Colon (tissue), 2 donors: ENCODE measurements around the gene SH3YL1.

ENCODE experiments used
- FAIRE-seq: peaks from 2 replicates; lab custom pipeline; 2012; peaks lifted over from hg19 to GRCh38; lab: Jason Lieb, UNC
- donor health status: control.
- donor health status: control.

The SH3YL1 gene

DNA sequence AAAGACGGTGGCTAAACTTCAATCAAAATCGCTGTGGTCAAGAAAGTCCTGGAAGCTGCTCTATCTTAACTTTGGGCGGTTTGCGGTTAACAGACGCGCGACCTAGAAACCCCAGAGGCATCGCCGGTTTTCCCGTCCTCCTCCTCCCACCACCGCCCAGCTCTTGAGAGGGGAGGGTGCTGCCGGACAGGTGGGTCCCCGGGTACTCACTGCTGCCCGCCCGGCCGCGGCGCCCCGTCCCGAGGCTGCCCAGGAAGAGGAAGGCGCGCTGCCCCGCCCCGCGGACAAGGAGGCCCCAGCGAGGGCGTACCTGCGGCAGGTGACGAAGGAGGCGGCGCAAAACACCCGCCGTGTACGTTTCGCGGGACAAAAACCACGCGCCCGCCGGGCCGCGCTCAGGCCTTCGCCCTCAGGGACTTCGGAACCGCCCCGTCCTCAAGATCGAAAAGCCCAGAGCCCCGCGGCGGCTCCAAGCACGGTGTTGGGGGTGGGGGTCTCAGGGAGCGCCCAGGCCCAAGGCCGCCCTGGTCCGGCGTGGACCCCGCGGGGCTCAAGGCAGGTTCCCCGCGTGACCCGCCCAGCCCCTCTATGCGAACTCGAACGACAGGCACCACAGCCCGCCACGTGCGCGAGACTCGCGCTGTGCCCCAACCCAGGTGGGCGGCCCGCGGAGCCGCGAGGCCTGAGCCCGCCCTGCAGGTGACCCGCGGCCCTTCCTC lies at the start of gene SH3YL1:
SH3YL1 (minus strand) TSS at position 259 of the 719 bp plus-strand sequence; CDS start at position 211, 48 bp downstream.
- FAIRE-seq: no peak

DNA sequence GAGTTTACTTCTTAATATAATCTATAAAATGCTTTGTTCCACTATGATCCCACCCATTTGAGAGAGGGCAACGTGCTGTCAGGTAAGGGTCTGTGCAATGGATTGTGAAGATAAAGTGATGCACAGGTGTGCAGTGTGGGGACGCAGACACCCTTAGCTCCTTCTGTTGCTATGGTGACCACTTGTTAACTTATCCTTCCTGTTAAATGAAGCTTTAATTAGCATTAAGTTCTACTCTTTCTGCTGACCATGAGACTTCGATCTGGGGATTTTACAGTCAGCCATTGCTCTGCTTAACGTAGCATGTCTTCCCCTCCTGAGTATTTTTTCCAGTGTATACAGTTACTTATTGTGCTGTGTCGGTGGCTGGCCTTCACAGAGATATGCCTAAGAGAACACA lies 47.2 kb upstream of the SH3YL1 start:
- no peak for FAIRE-seq

- no peak for FAIRE-seq
Measured at GRCh38 chr2:309954-310510, 46.2 kb upstream of the SH3YL1 start.

DNA sequence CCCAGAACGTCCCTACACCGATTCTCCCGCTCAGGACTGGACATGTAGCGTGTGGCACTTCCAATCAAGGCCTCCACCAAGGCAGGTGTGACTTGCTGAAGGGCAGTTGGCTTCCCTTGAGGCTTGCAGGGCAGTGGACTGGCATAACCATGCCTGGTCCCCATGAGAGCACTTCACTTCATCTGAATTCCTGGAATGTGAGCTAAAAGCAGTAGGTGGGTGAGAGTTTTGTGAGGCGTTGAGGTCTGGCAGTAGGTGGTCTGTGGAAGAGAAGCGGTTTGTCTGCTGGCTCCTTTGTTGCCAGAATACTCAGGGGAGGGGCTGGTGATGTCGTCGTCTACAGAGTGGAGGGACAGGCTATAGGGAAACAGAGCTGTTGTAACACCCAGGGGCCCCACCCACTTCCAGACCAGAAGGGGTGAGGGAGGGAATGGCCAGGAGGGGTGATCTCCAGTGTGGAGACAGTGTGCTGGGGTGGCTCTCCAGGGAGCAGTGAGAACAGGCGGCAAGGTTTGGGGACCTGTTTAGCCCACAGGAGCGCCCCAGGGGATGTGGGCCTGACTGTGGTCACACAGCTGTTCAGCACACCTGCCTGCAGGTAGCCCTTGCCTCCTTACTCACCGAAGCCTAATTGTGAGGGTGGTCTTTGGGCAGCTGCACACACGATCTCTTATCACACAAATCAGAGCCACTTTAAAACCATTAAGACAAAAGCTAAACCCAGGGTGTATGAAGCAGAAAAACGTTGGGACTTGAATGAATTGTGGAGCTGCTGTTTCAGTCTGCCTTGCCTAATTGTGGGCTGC lies 45.5 kb upstream of the SH3YL1 start:
- FAIRE-seq: no peak

GRCh38 chr2:305366-305765 lies 41.5 kb upstream of the SH3YL1 start:
- no peak for FAIRE-seq

- no peak for FAIRE-seq
Measured at GRCh38 chr2:296354-296753, 32.5 kb upstream of the SH3YL1 start.

- FAIRE-seq: no peak
Measured at GRCh38 chr2:295090-295489, 31.3 kb upstream of the SH3YL1 start.

DNA sequence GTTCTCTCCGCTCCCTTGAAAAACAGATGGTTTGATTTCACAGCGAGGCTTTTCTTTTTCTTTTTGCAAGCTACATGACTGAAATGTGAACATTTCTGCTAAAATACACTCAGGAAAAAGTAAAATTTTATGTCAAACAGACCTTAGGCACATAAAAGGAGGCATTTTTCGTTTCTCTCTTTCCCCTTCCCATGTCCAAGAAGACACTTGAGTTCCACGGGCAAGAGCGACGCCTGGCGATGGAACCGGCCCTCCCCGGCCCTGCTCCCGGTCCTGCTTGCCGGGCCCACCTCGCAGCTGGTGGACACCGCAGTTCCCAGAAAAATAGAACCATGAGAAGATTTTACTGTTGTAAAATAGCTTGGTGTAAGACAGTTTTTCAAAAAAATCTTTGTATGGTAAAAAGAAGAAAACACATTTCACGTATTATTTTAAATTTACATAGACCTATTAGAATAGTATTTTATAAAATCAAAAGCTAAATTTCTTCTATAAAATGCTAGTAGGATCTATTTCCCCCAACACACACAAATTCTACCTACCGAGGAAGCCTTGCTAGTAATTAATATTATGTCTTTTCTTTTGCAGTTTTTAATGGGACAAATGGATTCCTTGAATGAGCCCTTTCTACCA lies 26.4 kb upstream of the SH3YL1 start:
- FAIRE-seq: no peak

DNA sequence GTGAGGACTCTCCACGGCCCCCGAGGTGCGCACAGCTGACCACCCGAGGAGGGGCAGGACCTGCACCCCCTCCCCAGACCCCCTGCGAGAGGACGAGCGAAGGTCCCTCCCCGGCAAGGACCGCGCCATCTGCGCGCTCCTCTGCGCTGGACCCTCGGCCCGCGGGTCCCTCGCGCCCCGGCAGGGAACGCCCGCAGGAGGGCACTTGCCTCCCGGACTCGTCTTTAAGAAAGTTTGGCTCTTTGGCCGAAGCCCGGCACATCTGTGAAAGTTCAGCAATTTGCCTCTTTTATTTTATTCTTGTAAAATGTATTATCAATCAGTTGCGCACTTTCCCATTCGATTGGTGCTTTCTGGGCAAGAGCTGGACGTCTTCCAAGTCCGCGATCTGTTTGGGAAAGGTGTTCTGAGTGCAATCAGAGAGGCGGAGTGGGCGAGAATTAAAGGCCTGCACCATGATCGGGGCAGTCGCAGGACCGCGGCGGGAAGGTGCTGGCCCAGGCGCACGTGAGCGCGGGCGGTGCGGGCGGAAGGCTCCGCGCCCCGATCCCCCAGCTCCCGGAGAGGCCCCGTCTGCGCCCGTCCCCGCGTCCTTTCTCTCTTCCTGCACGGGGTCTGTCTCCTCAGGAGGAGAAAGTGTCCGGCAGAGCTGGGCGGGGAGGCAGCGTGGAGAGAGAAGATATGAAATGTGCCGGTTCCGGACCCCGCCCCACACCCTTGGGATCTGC lies 25.7 kb upstream of the SH3YL1 start:
- FAIRE-seq: no peak

DNA sequence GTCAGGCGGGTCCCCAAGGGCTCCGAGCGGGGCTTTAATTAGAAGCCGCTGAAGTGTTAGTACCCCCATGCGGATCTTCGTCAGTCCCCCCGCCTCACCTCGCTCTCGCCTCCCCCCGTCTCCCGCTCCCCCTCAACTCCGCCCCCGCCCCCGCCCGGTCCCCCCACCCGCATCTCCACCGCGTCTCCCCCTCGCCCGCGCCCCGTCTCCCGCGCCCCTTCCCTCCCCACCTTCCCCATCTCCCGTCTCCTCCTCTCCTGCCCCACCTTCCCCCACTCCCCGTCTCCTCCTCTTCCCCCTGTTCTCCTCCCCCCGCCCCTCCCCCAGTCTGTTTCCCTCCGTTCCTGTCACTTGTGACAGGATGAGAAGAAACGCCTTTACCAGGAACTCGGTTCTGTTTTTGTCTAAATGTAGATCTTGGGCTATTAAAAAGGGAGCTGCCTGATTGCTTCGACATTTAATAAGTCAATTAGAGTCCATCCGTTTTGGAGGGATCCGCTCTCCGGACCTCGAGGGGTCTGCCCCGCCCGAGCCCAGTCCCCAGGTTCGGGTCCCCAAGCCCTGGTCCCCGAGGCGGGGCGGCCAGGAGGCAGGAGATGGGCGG lies 25.0 kb upstream of the SH3YL1 start:
- no peak for FAIRE-seq

- FAIRE-seq: no peak
Measured at GRCh38 chr2:287911-288757, 24.3 kb upstream of the SH3YL1 start, which contains the start of gene ALKAL2. Gene ALKAL2, minus strand, starts transcription at chr2:288091. Its CDS starts 256 bp downstream, at chr2:287835.

DNA sequence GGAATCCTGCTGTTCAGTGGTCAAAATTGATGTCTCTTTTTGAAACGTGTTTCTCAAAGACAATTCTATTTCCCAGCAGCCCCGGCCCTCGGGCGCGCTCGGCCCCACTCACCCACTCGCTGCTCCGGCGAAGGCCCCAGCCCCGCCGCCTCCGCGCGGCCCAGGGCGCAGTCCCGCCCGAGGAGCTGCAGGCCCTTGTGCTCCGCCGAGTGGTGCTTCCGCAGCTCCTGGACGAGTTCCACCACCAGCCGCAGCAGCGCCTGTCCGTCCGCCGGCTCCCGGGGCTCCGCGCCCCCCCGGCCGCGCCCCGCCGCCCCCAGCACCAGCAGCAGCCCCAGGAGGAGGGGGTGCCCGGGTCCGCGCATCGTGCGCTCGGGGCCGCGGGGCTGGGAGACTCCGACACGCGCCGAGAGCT lies 23.6 kb upstream of the SH3YL1 start:
- no peak for FAIRE-seq

- no peak for FAIRE-seq
Measured at GRCh38 chr2:286774-287392, 23.1 kb upstream of the SH3YL1 start.

DNA sequence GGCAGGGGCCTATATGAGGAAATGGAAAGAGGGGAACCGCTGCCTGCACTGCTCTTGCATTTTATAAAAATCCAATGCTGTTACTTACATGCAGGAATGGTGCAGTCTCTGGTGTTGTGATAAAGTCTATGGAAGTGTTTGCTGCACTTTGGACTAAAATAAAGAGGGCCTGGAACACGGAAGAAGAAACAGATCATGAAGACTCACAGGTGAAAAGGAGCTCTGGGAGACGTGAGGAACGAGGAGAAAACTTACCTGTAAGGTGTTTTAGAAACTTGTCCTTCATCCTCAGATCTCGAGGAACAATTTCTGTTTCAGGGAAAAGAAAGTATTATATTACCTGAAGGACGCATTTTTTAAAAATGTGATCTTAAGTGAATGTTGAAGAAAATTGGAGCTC lies 22.2 kb upstream of the SH3YL1 start:
- FAIRE-seq: no peak

DNA sequence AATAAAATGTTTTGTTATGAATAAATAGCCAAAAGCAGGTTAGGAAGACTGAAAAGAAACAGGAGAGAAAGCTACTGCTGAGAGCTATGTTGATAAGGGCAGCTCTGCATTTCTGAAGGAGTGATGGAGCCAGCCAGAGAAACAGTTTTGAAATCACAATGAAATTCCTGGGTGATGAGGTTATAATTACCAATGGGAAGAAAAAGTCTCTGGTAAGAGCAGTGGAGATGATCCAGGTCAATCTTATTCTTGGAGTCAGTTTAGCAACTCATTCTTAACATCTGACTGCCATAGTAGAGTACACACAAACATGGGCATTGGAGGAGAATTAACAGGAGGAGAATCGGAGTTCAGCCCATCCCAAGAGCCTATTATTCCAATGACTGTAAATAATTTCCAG lies 21.7 kb upstream of the SH3YL1 start:
- no peak for FAIRE-seq

- no peak for FAIRE-seq
Measured at GRCh38 chr2:284896-285492, 21.2 kb upstream of the SH3YL1 start.

DNA sequence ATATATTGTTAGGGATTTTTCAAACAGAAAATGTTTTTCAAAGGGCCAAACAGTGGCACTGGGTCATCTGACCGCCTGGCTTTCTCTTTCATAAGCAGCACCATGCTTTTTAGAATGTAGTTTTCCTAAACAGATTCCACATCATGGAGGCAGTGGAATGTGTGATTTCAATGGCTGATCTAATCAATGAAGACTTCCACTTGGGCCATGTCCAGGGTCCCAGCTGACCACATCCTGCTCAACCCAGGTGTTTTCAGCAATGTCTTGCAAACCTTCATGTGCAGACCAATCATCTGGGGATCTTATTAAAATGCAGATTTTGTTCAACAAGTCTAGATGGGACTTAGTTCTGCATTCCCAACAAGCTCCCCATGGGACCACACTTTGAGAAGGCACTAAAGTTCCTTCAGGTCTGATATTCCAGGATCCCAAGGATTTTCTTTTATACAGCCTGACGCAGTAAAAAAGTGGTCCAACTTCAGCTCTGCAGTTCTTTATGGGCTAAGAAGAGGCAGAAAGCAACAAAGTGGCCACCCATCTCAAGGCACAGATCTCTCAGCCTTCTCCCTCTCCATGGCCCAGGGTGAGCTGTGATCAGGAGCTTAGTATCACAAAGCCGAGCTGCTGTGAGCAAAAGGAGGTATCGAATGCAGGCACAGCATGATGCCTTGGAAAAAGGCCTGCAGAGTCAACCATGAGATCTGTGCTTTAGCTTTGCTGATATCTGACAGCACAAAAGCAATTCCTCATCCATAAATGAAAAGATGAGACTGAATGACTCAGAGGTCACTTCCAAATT lies 20.4 kb upstream of the SH3YL1 start:
- FAIRE-seq: no peak

DNA sequence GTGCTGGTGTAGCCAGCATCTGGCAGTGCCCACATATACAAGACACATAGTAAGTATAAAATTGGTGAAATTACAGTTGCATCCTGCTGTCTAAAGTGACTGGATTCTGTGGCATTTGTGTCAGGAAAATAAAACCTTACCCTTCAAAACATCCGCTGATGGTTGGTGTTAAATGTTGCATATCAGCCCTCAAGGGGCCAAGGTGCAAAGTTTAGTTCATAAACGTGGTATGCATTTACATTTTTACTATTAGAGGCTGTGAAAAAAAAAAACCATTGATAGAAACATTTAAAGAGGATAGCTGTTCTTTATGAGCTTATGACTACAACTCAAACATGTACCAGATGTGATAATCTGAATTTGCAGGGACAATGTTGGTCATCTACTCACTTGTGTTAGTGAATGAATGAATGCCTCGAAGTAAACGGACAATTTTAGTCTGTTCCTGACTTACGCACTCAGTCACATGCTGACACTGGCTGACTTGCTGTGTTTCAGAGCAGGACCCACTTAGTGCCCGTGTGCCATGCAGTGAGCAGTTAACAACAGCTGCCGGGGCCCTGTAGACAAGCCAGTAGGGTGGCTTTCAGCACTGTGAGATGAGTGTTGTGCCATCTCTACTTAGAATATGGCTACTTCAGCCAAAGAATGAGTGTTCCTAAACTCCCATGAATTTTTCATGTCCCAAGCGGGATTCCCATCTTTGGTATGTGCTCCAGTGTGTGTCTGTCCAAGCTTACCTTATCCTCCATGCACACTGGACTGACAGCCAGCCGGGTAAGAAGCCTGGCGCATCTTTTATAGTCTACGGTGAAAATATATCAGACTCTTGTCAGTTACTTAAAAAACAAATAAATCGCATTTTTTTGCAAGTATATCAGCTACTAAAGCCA lies 18.8 kb upstream of the SH3YL1 start:
- no peak for FAIRE-seq
